Measurements from ENCODE around the gene STK26. TPM values are rescaled to one million over a fixed set of nuclear protein-coding genes. Genes with fewer than 3 reads are reported as not detected.
"Not testable (repeated sequence)": the region's sequence is repeated elsewhere in the genome, so short reads cannot be mapped to it uniquely, and the experiment has no call there.

Gene STK26
- total RNA-seq, 4 donors from 2014 or later = 0.58 to 3.1 (median 0.86) TPM

DNA sequence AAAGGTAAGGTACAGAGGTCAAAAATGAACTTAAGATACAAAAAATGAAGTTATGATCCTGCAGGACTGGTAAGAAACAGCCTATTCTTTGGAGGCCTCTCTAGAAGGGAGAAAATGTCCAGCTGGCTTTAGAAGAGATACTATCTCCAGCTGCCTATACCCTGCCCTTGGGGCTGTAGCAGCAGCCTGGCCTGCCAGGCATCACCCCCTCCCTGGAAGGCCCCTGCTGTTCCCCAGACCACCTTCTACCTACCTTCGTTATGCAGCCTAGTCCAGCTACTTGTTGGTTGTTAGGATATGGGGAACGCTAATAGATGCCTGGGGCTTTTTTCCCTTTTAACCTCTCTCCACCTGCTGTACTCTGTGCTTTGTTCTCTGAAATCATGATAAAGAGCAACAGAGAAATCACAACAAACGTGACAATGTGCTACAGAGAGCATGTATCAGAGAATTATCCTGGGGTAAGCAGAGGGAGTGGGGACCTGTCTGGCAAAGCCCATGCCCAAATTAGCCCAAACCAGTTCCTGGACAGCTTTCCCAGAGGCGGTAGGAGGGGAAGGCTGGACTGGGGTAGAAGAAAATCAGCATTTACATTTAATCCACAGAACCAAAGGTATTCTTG is 70.2 kb downstream of the STK26 start:
- intact Hi-C loops (cut with DNase I; ENCODE audit: low total_unique reads) (loop anchor here (2.0 kb wide), 1 partner anchor 125 kb away; the partner anchor contains the start of gene RAP2C), in situ Hi-C loops (cut with MboI; ENCODE audit: low sequenced_read_pairs in 4 of 4) (loop anchor here in 1 of 4 donors (25.0 kb wide), 2 partner anchors 119 to 519 kb away; partner anchors contain the start of gene RAP2C)
- no peak for DNase-seq
- no peak for ATAC-seq
- Histone ChIP-seq H3K9me3 (no peaks in the 10 kb centered on the region), H3K36me3 (no peaks in the 10 kb centered on the region), H3K4me3 (no peak overlapping the region), H3K27me3 (no peaks in the 10 kb centered on the region), H3K4me1 (no peaks in the 10 kb centered on the region), H3K27ac (no peak overlapping the region)
- TF ChIP-seq CTCF (IDR thresholded peaks at IDR 0.05 in 4 of 5, conservative IDR thresholded peaks at IDR 0.05 in 1 of 5) (no peak), POLR2A (IDR thresholded peaks at IDR 0.05) (no peak)

DNA sequence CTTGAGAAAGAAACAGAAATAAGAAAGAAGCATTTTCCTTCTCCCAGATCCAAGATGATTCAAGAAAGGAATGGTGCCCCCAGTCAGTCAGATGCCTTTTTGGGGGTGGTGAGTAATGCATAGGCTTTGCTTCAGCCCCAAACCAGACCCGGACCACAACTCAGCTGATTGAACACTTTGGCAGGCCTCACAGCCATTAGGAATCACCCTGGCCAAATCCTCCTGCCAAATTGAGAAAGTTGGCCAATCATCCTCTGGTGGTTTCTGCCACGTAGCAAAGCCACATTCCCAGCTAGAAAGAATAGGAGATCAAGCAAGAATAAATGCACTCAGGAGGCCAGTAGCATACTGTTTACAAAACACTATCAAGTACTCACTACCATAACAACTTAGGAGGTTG is 71.1 kb downstream of the STK26 start:
- no peak overlapping the region for H3K4me3 ChIP-seq
- no peaks in the 10 kb centered on the region for H3K36me3 ChIP-seq
- no peaks in the 10 kb centered on the region for H3K9me3 ChIP-seq
- in situ Hi-C loops (cut with MboI; ENCODE audit: low sequenced_read_pairs in 4 of 4) = loop anchor here in 1 of 4 donors (25.0 kb wide), 2 partner anchors 118 to 518 kb away; partner anchors contain the start of gene RAP2C
- no peak for DNase-seq
- no peak for ATAC-seq
- TF ChIP-seq POLR2A (IDR thresholded peaks at IDR 0.05) (no peak), CTCF (IDR thresholded peaks at IDR 0.05 in 4 of 5, conservative IDR thresholded peaks at IDR 0.05 in 1 of 5) (no peak)
- H3K27ac ChIP-seq = no peak overlapping the region
- no peaks in the 10 kb centered on the region for H3K4me1 ChIP-seq
- H3K27me3 ChIP-seq = no peaks in the 10 kb centered on the region
- intact Hi-C loops (cut with DNase I; ENCODE audit: low total_unique reads) = no loop called here

- H3K4me3 ChIP-seq; DNase-seq; H3K36me3 ChIP-seq; H3K27me3 ChIP-seq; H3K9me3 ChIP-seq; H3K4me1 ChIP-seq; intact Hi-C loops (cut with DNase I; ENCODE audit: low total_unique reads); ATAC-seq; H3K27ac ChIP-seq: not testable (repeated sequence)
- in situ Hi-C loops (cut with MboI; ENCODE audit: low sequenced_read_pairs in 4 of 4) = loop anchor here in 1 of 4 donors (25.0 kb wide), 2 partner anchors 114 to 514 kb away; partner anchors contain the start of gene RAP2C
Measured at GRCh38 chrX:132098704-132099103, 75.6 kb downstream of the STK26 start.

GRCh38 chrX:132101206-132101605 is 78.1 kb downstream of the STK26 start:
- H3K9me3 ChIP-seq = no peaks in the 10 kb centered on the region
- TF ChIP-seq CTCF (IDR thresholded peaks at IDR 0.05 in 4 of 5, conservative IDR thresholded peaks at IDR 0.05 in 1 of 5) (no peak), POLR2A (IDR thresholded peaks at IDR 0.05) (no peak)
- ATAC-seq (no peak), DNase-seq (no peak)
- H3K36me3 ChIP-seq = no peaks in the 10 kb centered on the region
- H3K27me3 ChIP-seq = no peaks in the 10 kb centered on the region
- no peak overlapping the region for H3K27ac ChIP-seq
- no peak overlapping the region for H3K4me3 ChIP-seq
- intact Hi-C loops (cut with DNase I; ENCODE audit: low total_unique reads) (no loop called here), in situ Hi-C loops (cut with MboI; ENCODE audit: low sequenced_read_pairs in 4 of 4) (no loop called here)
- H3K4me1 ChIP-seq = no peaks in the 10 kb centered on the region

- Histone ChIP-seq H3K4me1 (no peaks in the 10 kb centered on the region), H3K9me3 (no peaks in the 10 kb centered on the region), H3K36me3 (no peaks in the 10 kb centered on the region), H3K4me3 (no peak overlapping the region), H3K27me3 (no peaks in the 10 kb centered on the region), H3K27ac (no peak overlapping the region)
- DNase-seq (no peak), ATAC-seq (no peak)
- TF ChIP-seq CTCF (IDR thresholded peaks at IDR 0.05 in 4 of 5, conservative IDR thresholded peaks at IDR 0.05 in 1 of 5) (no peak), POLR2A (IDR thresholded peaks at IDR 0.05) (no peak)
- in situ Hi-C loops (cut with MboI; ENCODE audit: low sequenced_read_pairs in 4 of 4) (no loop called here), intact Hi-C loops (cut with DNase I; ENCODE audit: low total_unique reads) (no loop called here)
Measured at GRCh38 chrX:132101799-132102198, 78.7 kb downstream of the STK26 start.

Measured in gastrocnemius medialis (tissue), 4 donors.